NCI-H1092 treated with DMSO at 0.1 percent for 48 hours (cell line): ENCODE measurements around the gene USP12.
A peak's percentile ranks its signal among the peaks of the same experiment; 100 is the strongest.
"Not testable (repeated sequence)": the region's sequence is repeated elsewhere in the genome, so short reads cannot be mapped to it uniquely, and the experiment has no call there.

Source experiments
- DNase-seq: peaks from one replicate; lab custom pipeline; 2025; lab: John Stamatoyannopoulos, UW

Gene USP12

DNA sequence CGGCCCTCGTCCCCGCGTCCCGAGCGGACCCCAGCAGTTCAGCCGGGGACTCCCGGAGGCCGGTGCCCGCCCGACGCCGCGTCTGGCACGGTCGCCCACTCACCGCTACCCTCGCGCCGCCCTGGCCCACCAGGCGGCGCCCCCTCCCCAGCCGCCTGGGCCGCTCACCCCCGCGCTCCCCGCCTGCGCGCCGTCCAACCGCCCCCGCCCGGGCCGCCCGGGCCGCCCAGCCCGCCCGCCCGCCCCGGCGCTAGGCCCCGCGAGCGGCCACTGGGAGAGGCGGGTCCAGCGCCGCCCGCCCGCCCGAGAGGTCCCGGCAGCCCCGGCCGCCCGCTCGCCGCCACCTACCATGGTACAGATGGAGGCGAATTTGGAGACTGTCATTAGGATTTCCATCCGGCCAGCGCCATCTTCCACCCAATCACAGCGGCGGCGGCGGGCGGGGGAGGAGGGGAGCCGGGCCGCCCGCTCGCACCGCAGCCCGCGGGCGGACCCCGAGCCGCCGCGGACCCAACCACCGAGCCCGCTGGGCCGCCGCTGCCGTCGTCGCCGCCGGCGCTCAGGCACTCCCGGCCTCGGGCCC lies at the start of gene USP12:
Gene USP12, minus strand, starts transcription at position 568 of the 583 bp plus-strand sequence. Its CDS starts 172 bp downstream, at position 396.
- peak; percentile 39 for DNase-seq

- DNase-seq, result no peak
Measured at GRCh38 chr13:27219611-27220010, 48.0 kb upstream of the USP12 start.

DNA sequence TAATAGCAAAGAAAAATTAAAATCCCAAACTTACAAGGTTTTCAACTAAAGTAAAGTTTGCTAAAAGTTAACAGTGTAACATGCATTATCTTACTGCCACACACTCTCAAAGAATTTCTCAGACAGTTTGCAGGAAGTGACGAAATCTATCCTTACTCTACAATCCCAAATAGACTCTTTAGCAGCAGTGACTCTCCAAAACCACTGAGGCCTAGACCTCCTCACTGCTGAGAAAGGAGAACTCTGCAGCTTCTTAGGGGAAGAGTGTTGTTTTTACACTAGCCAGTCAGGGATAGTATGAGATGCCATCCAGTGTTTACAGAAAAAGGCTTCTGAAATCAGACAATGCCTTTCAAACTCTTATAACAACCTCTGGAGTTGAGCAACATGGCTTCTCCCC lies 47.2 kb upstream of the USP12 start:
- not testable (repeated sequence) for DNase-seq

- DNase-seq, result not testable (repeated sequence)
Measured at GRCh38 chr13:27217791-27218190, 46.2 kb upstream of the USP12 start.

- not testable (repeated sequence) for DNase-seq
Measured at GRCh38 chr13:27213386-27213785, 41.8 kb upstream of the USP12 start.

GRCh38 chr13:27211771-27212364 lies 40.3 kb upstream of the USP12 start:
- no peak for DNase-seq

DNA sequence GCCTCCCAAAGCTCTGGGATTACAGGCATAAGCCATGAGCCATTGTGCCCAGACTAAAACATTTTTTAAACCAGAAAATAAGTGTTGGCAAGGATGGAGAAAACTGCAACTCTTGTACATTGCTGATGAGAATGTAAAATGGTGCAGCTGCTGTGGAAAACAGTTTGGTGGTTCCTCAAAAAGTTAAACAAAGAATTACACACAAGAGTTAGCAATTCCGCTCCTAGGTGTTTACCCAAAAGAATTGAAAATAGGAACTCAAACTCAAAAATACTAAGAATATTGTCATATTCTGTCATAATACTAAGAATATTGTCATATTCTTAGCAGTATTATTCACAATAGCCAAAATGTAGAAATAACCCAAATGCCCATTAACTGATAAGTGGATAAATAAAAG lies 39.7 kb upstream of the USP12 start:
- DNase-seq, result no peak

DNA sequence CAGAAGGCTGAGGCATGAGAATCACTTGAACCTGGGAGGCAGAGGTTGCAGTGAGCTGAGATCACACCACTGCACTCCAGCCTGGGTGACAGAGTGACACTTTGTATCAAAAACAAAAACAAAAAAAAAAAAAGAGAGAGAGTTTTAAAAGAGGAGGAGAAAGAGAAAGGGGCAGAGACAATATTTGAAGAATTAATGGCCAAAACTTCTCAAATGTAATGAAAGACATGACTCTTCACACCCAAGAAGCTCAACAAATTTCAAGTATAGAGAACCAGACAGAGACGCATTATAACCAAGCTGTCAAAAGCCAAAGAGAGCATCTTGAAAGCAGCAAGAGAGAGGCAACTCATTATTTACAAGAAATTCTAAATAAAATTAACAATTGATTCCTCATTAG lies 36.9 kb upstream of the USP12 start:
- DNase-seq, result no peak

- DNase-seq, result no peak
Measured at GRCh38 chr13:27203854-27204253, 32.2 kb upstream of the USP12 start.

DNA sequence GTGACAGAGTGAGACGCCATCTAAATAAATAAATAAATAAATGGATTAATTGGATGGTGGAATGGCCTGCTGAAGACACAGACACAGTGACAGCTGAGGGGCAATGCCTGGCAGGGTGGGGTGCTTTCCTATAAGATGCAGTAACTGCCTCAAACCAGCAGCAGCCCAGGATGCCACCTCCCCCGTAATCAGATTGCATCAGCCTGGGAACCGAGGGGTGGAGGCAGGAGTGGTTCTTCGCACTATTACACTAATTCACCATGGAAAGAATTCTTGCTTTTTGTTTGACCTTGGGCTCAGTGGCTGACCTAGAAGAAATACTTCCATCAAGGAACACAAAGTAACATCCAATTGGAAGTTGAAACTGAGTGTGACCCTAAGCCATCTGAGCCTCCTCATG lies 31.6 kb upstream of the USP12 start:
- no peak for DNase-seq

DNA sequence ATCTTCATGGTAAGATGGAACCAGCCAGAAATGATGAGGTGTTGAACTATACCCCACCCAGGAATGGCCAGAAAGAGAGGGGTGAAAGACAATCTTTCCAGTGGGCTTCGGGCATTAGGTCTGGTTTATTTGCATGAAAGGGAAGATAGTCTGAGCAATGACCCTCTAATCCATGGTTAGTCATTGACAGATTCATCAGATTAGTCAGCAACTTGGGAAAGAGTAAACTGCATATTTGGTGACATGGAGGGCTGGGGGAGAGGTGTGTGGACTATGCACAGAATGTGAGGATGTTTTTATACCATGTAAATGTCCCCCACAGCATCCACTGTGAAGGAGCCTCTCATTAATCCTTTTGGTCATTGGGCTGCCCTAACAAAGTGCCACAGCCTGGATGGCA lies 30.1 kb upstream of the USP12 start:
- no peak for DNase-seq

DNA sequence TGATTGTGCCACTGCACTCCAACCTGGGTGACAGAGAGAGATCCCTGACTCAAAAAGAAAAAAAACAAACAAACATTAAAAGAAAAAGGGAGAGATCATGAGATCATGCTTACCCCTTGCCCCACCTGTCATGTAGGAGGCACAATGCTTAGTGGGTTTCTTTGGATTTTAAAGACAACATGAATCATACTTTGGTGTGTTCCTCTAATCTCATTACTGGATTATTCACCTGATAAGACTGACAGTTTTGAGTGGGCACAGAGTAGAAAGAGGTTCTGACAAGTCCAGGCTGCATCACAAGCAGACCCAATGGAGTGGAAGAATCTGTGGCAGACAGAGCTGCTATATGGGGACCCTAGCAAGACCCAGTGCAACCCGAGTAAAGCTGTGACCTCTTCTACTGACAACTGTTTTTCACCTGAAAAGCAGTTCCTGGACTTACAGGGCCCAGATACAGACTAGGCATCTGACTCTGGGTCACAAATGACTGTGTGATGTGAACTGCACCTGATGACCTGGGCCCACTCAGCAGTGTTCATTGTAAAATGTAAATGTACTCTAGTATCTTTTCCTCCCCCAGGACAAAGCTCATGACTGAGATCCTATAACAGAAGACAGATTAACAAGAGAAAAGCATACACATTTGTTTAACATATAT lies 28.9 kb upstream of the USP12 start:
- DNase-seq, result no peak

GRCh38 chr13:27199696-27200095 lies 28.1 kb upstream of the USP12 start:
- DNase-seq, result no peak

GRCh38 chr13:27199211-27199610 lies 27.6 kb upstream of the USP12 start:
- no peak for DNase-seq

GRCh38 chr13:27194895-27195764 lies 23.5 kb upstream of the USP12 start:
- DNase-seq, result no peak

GRCh38 chr13:27194209-27194608 lies 22.6 kb upstream of the USP12 start:
- no peak for DNase-seq

DNA sequence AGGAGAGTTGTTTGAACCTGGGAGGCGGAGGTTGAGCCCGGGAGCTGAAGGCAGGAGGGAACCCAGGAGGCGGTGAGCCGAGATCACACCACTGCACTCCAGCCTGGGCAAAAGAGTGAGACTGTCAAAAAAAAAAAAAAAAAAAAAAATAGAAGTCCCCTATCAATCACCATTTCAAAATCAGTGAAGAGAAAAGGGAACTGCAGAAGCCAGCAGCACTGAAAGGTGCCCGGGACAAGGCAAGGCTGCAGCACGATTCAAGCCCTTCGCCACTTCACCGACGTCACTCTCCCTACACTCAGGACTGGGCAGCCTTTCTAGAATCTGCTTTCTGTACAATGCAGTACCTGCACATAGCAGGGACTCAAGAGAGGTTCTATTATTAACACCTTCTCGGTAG lies 21.9 kb upstream of the USP12 start:
- DNase-seq, result no peak

- DNase-seq, result no peak
Measured at GRCh38 chr13:27192973-27193372, 21.4 kb upstream of the USP12 start.

- DNase-seq, result not testable (repeated sequence)
Measured at GRCh38 chr13:27192367-27192766, 20.8 kb upstream of the USP12 start.

GRCh38 chr13:27189192-27189591 lies 17.6 kb upstream of the USP12 start:
- DNase-seq, result no peak

- DNase-seq, result no peak
Measured at GRCh38 chr13:27188239-27188638, 16.6 kb upstream of the USP12 start.

DNA sequence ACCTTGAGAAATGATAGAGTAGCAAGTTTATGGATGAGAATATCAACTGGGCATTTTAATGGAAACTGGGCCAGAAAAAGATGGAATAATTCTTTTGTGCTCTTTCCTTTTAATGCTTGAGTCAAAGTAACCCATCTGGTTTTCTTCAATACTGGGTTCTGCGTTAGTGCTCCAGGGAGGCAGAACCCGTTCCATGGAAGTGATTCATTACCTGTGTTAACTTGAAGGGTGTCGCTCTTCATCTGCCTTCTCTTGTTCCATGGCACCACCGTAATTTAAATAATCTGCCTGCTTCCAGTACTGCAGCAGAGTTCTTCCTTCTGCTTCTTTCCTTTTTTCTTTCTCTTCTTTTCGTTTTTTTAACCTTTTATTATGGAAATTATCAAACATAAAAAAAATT lies 14.7 kb upstream of the USP12 start:
- no peak for DNase-seq
